K562 (cell line): Measurements from ENCODE around the gene MYO1D. TPM values are rescaled to one million over a fixed set of nuclear protein-coding genes. Genes with fewer than 3 reads are reported as not detected.

Experiments used
- ATAC-seq: fragments of 200-7000 bp; cut with Tn5 transposase; 3 replicates; pipeline ENCODE4 v1.9.1; 2020; ENCODE audit warnings: moderate library complexity
- BruUV-seq: library from RNA; stranded (reverse); fragments of 400-500 nt; replicated peaks from 2 replicates; lab custom pipeline; 2021; lab: Mats Ljungman, UMichigan
- CTCF ChIA-PET: fragments of 300-600 bp; formaldehyde crosslinking; extraction: SDS; loops from one replicate; lab custom pipeline; 2021; ENCODE audit warnings: low intra/inter-chr PET ratio; lab: Yijun Ruan, JAX
- POLR2A ChIA-PET: fragments of 300-600, 350-650 bp; sonication (Branson Sonifier 250); formaldehyde crosslinking; extraction: SDS; loops from one replicate; lab custom pipeline; 2021; ENCODE audit warnings: antibody characterized with exemption, inconsistent platforms; lab: Yijun Ruan, JAX
- DNase-seq, 4 experiments: peaks; one replicate each; pipeline versions ENCODE4 v3.0.0 to v3.0.0-alpha.2; 2011 to 2018; ENCODE audit warnings: low spot score in 3 of 4, mixed read lengths in 3 of 4; ENCODE audit errors: extremely low read depth in 1 of 4
- FAIRE-seq: peaks from 2 replicates; lab custom pipeline; 2011; peaks lifted over from hg19 to GRCh38; lab: Jason Lieb, UNC
- H2AFZ ChIP-seq: 2 replicates; pipeline ENCODE4 v1.6.0; 2011; ENCODE audit warnings: low read depth, low read length, control low read depth, inconsistent platforms
- H3K27ac ChIP-seq: fragments of 200-600 bp; 3 replicates; pipeline ENCODE4 v1.8.0; 2011; ENCODE audit warnings: low read depth, mild to moderate bottlenecking, control low read depth, inconsistent platforms, low read length, moderate library complexity, mixed read lengths; ENCODE audit errors: extremely low read depth
- H3K27me3 ChIP-seq, 2 experiments: fragments of 300-600 bp in 1 of 2; 2 replicates in 1 of 2; 3 replicates in 1 of 2; pipeline versions ENCODE4 v1.6.0 to v1.8.0; 2011; ENCODE audit warnings: inconsistent platforms in 2 of 2, low read length in 2 of 2, mild to moderate bottlenecking in 1 of 2, mixed read lengths in 1 of 2, moderate library complexity in 1 of 2; ENCODE audit not compliant: control insufficient read depth in 2 of 2, insufficient read depth in 2 of 2
- H3K36me3 ChIP-seq: fragments of 300-600 bp; 3 replicates; pipeline ENCODE4 v1.8.0; 2011; ENCODE audit warnings: mild to moderate bottlenecking, low read length, inconsistent platforms; ENCODE audit not compliant: control insufficient read depth, insufficient read depth
- H3K4me1 ChIP-seq, 2 experiments: fragments of 200-600 bp in 1 of 2; replicated peaks in 1 of 2; 2 replicates in 1 of 2; 3 replicates in 1 of 2; pipeline versions ENCODE4 v1.5.1 to v1.8.0; 2011; ENCODE audit warnings: inconsistent platforms in 2 of 2, low read length in 2 of 2, mild to moderate bottlenecking in 1 of 2, mixed read lengths in 1 of 2, moderate library complexity in 1 of 2; ENCODE audit not compliant: control insufficient read depth in 2 of 2, insufficient read depth in 2 of 2
- H3K4me2 ChIP-seq: 2 replicates; pipeline ENCODE4 v1.6.1; 2011; ENCODE audit warnings: low read length, control low read depth, inconsistent platforms, mixed read lengths; ENCODE audit not compliant: insufficient read depth
- H3K4me3 ChIP-seq: fragments of 200-600 bp; sonication (generic), shearing (Covaris generic); 2 replicates; pipeline ENCODE4 v1.5.1; 2016; ENCODE audit warnings: control low read depth, inconsistent platforms
- H3K79me2 ChIP-seq: fragments of 200-600 bp; 3 replicates; pipeline ENCODE4 v1.8.0; 2011; ENCODE audit warnings: low read length, inconsistent platforms; ENCODE audit not compliant: control insufficient read depth, insufficient read depth
- H3K9ac ChIP-seq, 2 experiments: 2 replicates each; pipeline versions ENCODE4 v1.6.0 to v1.6.1; 2011; ENCODE audit warnings: low read depth in 2 of 2, low read length in 2 of 2, control low read depth in 1 of 2, inconsistent platforms in 1 of 2, mild to moderate bottlenecking in 1 of 2, mixed read lengths in 1 of 2; ENCODE audit not compliant: insufficient read depth in 1 of 2
- H3K9me1 ChIP-seq: one replicate; pipeline ENCODE4 v1.6.0; 2011; ENCODE audit warnings: inconsistent platforms, mild to moderate bottlenecking, low read length, moderate library complexity; ENCODE audit not compliant: control insufficient read depth, insufficient read depth
- H3K9me3 ChIP-seq: replicated peaks from 2 replicates; pipeline ENCODE4 v1.5.1; 2011; ENCODE audit warnings: low read depth, low read length, inconsistent platforms; ENCODE audit not compliant: control insufficient read depth, insufficient read depth
- H4K20me1 ChIP-seq: replicated peaks from 2 replicates; pipeline ENCODE4 v1.6.1; 2011; ENCODE audit warnings: low read length, inconsistent platforms, mixed read lengths; ENCODE audit not compliant: control insufficient read depth, insufficient read depth
- BMI1 ChIP-seq: fragments of 150-350 bp; IDR thresholded peaks from 2 replicates; pipeline ENCODE4 v1.6.1; 2014; ENCODE audit warnings: low read length
- CSDE1 ChIP-seq, 2 experiments: fragments of 450-650 bp; IDR thresholded peaks; 2 replicates each; pipeline ENCODE4 v1.6.1; 2016; ENCODE audit warnings: mild to moderate bottlenecking in 1 of 2
- FOXK2 ChIP-seq, 2 experiments: fragments of 450-650 bp; IDR thresholded peaks in 1 of 2; conservative IDR thresholded peaks in 1 of 2; 2 replicates each; pipeline ENCODE4 v1.6.1; 2016; ENCODE audit warnings: low read depth in 2 of 2, mild to moderate bottlenecking in 1 of 2
- GTF2A2 ChIP-seq: IDR thresholded peaks from 2 replicates; pipeline ENCODE4 v1.6.1; 2016; ENCODE audit warnings: mild to moderate bottlenecking, missing genetic modification characterization, missing compliant biosample characterization
- HNRNPLL ChIP-seq: fragments of 200-400 bp; formaldehyde crosslinking; IDR thresholded peaks from 2 replicates; pipeline ENCODE4 v1.6.1; 2017; ENCODE audit warnings: low read length, low read depth, mild to moderate bottlenecking; ENCODE audit not compliant: poor library complexity, severe bottlenecking
- POLR3G ChIP-seq: IDR thresholded peaks from 2 replicates; pipeline ENCODE4 v1.6.1; 2011; ENCODE audit not compliant: insufficient read length, insufficient replicate concordance; ENCODE audit errors: extremely low read depth
- TRIM28 ChIP-seq: fragments of 450-650 bp; IDR thresholded peaks from 2 replicates; pipeline ENCODE4 v1.6.1; 2017
- ZNF584 ChIP-seq: fragments of 200-800 bp; sonication (Bioruptor generic); IDR thresholded peaks from 2 replicates; pipeline ENCODE4 v1.6.1; 2016; ENCODE audit warnings: low read depth, mild to moderate bottlenecking, missing genetic modification characterization, missing compliant biosample characterization
- WGBS: fragments of 100-300 bp; shearing (Covaris generic); methylation state at CpG from one replicate; pipeline ENCODE4 v1.1.6; 2016; ENCODE audit warnings: low coverage, mixed read lengths; ENCODE audit not compliant: insufficient coverage; ENCODE audit errors: missing lambda C conversion rate; 5-methylcytosine and 5-hydroxymethylcytosine counted together
- in situ Hi-C: fragments of 300-500 bp; cut with MboI; formaldehyde crosslinking; loops from 4 replicates; pipeline ENCODE4 v1.15.0; 2018; ENCODE audit warnings: inconsistent platforms, mixed read lengths
- intact Hi-C: fragments of 100-400 bp; cut with micrococcal nuclease; formaldehyde crosslinking; loops from 2 replicates; pipeline ENCODE4 v1.14.2; 2022
- polyA plus RNA-seq, 8 experiments: library from polyadenylated mRNA; depleted of rRNA in 4 of 8; stranded (reverse) in 5 of 8; unstranded in 3 of 8; fragments of >200 nt; fragmentation: Nextera tagmentation in 2 of 8; fragmentation: Illumina TruSeq in 1 of 8; extraction: Ambion mirVana in 2 of 8; extraction: Trizol in 1 of 8; gene quantifications; 2 replicates each; pipeline versions ENCODE4 v1.2.1 to v1.2.3, GENCODE V29; 2011 to 2014; ENCODE audit warnings: inconsistent platforms in 1 of 8, missing spikeins in 1 of 8
- total RNA-seq, 7 experiments: library from RNA; depleted of rRNA in 6 of 7; stranded (reverse); fragments of >200 nt in 6 of 7; fragmentation: Illumina TruSeq in 2 of 7; extraction: Trizol in 2 of 7; gene quantifications; 2 replicates each; pipeline versions ENCODE4 v1.2.1 to v1.2.3, GENCODE V29; 2011 to 2021; ENCODE audit warnings: low replicate concordance in 1 of 7

Gene MYO1D
- total and polyA plus RNA-seq, 9 of the 15 experiments (the other 6 are each of a cell fraction or from before 2014, with no cell fraction given) = 2.1 to 71.2 (median 45.4) TPM

DNA sequence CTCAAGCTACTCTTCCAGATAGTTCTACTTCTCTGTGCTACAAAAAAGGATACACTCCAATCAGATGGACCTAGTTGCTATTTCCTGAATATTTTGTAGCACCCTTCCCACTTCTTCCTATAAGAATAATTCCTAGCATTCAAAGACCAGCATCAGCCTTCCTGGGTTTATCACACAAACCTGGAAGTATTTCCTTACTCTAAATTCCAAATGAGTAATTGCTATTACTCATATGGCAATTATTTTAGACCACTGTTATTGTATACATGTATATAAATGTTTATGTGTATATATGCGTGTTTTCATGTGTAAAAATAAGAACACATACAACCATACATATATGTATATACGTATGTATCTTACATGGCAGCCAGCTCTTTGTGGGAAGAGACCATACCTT is 130.6 kb downstream of the MYO1D start:
- Histone ChIP-seq H2AFZ (no peak overlapping the region), H3K9ac (no peak overlapping the region), H3K36me3 (peaks cover 36% of the 10 kb centered on the region), H3K9me1 (no peaks in the 10 kb centered on the region), H3K27me3 (no peaks in the 10 kb centered on the region), H3K4me1 (no peaks in the 10 kb centered on the region), H3K79me2 (no peaks in the 10 kb centered on the region), H3K4me2 (no peak overlapping the region), H3K27ac (no peak overlapping the region)
- in situ Hi-C loops = no loop called here
- BruUV-seq = no TSS peak
- FAIRE-seq (no peak), ATAC-seq (no peak)
- TF ChIP-seq ZNF584 (CRISPR knock-in tag) (no peak), BMI1 (no peak), GTF2A2 (no peak), FOXK2 (conservative IDR thresholded peaks at IDR 0.05 in 1 of 2, IDR thresholded peaks at IDR 0.05 in 1 of 2; ENCODE audit: low read depth in 2 of 2) (no peak), TRIM28 (no peak), HNRNPLL (no peak), POLR3G (no peak), CSDE1 (IDR thresholded peaks at IDR 0.05) (no peak)
- TF ChIP-seq, all 486 proteins: peak for 0
- Histone ChIP-seq H3K4me3 (no peak overlapping the region), H4K20me1 (no peaks in the 10 kb centered on the region), H3K9me3 (no peaks in the 10 kb centered on the region)
- 83% methylated on average over 2 of the region's 2 CpGs for WGBS
- DNase-seq = no peak
- POLR2A ChIA-PET = no interaction called here
- CTCF ChIA-PET = interaction anchor here (0.6 kb wide), 1 partner anchor 42 kb away, joined by 3 read pairs; no protein-coding TSS in a partner anchor
- intact Hi-C loops = no loop called here
